ENCODE results near the gene USP22. TPM values are rescaled to one million over a fixed set of nuclear protein-coding genes. Genes with fewer than 3 reads are reported as not detected.
A peak's percentile ranks its signal among the peaks of the same experiment; 100 is the strongest.

USP22 gene
- total and polyA plus RNA-seq, 4 experiments from 2014 or later, result 14.4 to 140 (median 86.4) TPM

DNA sequence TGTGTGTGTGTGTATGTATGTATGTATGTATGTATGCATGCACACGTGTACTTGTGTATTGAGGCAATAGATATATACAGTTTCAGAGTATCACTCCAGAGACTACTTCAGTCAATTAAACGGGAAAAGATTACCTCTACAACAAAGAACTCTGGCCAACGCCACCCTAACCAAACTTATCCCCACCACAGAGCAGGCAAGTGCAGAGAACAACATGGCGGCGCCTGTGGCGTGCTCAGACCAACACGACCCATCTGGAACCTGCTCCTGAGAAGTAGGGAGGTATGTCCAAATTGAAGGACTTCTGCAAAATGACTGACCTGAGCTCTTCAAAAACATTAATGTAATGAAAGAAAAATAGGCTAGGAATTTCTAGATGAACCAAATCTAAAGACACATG lies 12.4 kb downstream of the USP22 start:
- no peaks in the 10 kb centered on the region for H3K9me3 ChIP-seq (ENCODE audit: control insufficient read depth in 1 of 2, low read length in 2 of 2)
- ChIA-PET POLR2A (ENCODE audit: partially characterized antibody) (interaction anchor here (0.9 kb wide), 1 partner anchor 13 kb away, joined by 3 read pairs; the partner anchor contains the start of gene USP22), CTCF (ENCODE audit: partially characterized antibody) (interaction anchor here (1.1 to 5.2 kb wide), 4 partner anchors 9 to 37 kb away, joined by 4 to 35 read pairs (median 4); partner anchors contain the start of gene USP22)
- Mint-ChIP-seq H3K4me1 (peaks cover 52 to 83% (median 66%) of the 10 kb centered on the region in 4 donors), H3K9me3 (no peaks in the 10 kb centered on the region), H3K4me3 (peak overlapping the region in 4 of 8 donors; percentile 3 to 44 (median 22)), H3K27me3 (no peaks in the 10 kb centered on the region), H3K36me3 (peaks cover 19 to 38% of the 10 kb centered on the region in 2 donors), H3K27ac (peak overlapping the region in 4 of 7 donors; percentile 4 to 76 (median 41))
- intact Hi-C loops (cut with micrococcal nuclease), result no loop called here
- H3K4me3 ChIP-seq (ENCODE audit: low read length in 2 of 2), result no peak overlapping the region
- no peaks in the 10 kb centered on the region for H3K27me3 ChIP-seq (ENCODE audit: insufficient read depth, low read length)
- peaks cover 15% of the 10 kb centered on the region for H3K36me3 ChIP-seq (ENCODE audit: insufficient read depth, low read length)
- peaks cover 67% of the 10 kb centered on the region for H3K4me1 ChIP-seq (ENCODE audit: insufficient read depth, low read length)
- DNase-seq, result no peak
- no peak overlapping the region for H3K27ac ChIP-seq (ENCODE audit: low read depth, low read length)

DNA sequence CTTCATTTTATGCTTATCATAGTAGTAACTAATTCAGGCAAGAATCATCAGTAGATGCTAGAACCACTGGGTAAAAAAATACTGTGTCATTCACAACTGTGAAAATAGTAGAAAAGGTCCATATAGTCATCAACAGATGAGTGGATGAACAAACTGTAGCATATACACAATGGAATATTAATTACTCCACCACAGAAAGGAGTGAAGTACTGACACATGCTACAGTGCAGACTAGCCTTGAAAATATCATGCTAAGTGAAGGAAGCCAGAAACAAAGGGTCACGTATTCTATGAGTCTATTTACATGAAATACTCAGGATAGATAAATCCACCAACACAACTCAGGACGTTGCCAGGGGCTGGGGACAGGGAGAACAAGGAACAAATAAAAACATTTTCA lies 13.3 kb downstream of the USP22 start:
- Mint-ChIP-seq H3K36me3 (peaks cover 21 to 44% of the 10 kb centered on the region in 2 donors), H3K27ac (peak overlapping the region in 5 of 7 donors; percentile 5 to 91 (median 68)), H3K27me3 (no peaks in the 10 kb centered on the region), H3K4me1 (peaks cover 49 to 81% (median 65%) of the 10 kb centered on the region in 4 donors), H3K9me3 (no peaks in the 10 kb centered on the region), H3K4me3 (peak overlapping the region in 5 of 8 donors; percentile 6 to 43 (median 26))
- CTCF ChIA-PET (ENCODE audit: partially characterized antibody), result no interaction called here
- Histone ChIP-seq H3K27me3 (ENCODE audit: insufficient read depth, low read length) (no peaks in the 10 kb centered on the region), H3K9me3 (ENCODE audit: control insufficient read depth in 1 of 2, low read length in 2 of 2) (no peaks in the 10 kb centered on the region), H3K4me3 (ENCODE audit: low read length in 2 of 2) (no peak overlapping the region), H3K36me3 (ENCODE audit: insufficient read depth, low read length) (peaks cover 15% of the 10 kb centered on the region), H3K4me1 (ENCODE audit: insufficient read depth, low read length) (peaks cover 67% of the 10 kb centered on the region), H3K27ac (ENCODE audit: low read depth, low read length) (no peak overlapping the region)
- DNase-seq, result no peak
- POLR2A ChIA-PET (ENCODE audit: partially characterized antibody), result no interaction called here
- intact Hi-C loops (cut with micrococcal nuclease), result no loop called here

- DNase-seq, result no peak
- Mint-ChIP-seq H3K9me3 (no peaks in the 10 kb centered on the region), H3K4me3 (peak overlapping the region in 4 of 8 donors; percentile 9 to 31 (median 24)), H3K27me3 (no peaks in the 10 kb centered on the region), H3K36me3 (peaks cover 25 to 46% of the 10 kb centered on the region in 2 donors), H3K27ac (peak overlapping the region in 6 of 7 donors; percentile 25 to 91 (median 60)), H3K4me1 (peaks cover 48 to 81% (median 65%) of the 10 kb centered on the region in 4 donors)
- ChIA-PET CTCF (ENCODE audit: partially characterized antibody) (interaction anchor here (2.1 kb wide), 1 partner anchor 14 kb away, joined by 8 read pairs; the partner anchor contains the start of gene USP22), POLR2A (ENCODE audit: partially characterized antibody) (no interaction called here)
- Histone ChIP-seq H3K27ac (ENCODE audit: low read depth, low read length) (no peak overlapping the region), H3K36me3 (ENCODE audit: insufficient read depth, low read length) (peaks cover 15% of the 10 kb centered on the region), H3K9me3 (ENCODE audit: control insufficient read depth in 1 of 2, low read length in 2 of 2) (no peaks in the 10 kb centered on the region), H3K4me1 (ENCODE audit: insufficient read depth, low read length) (peaks cover 66% of the 10 kb centered on the region), H3K4me3 (ENCODE audit: low read length in 2 of 2) (no peak overlapping the region), H3K27me3 (ENCODE audit: insufficient read depth, low read length) (no peaks in the 10 kb centered on the region)
- intact Hi-C loops (cut with micrococcal nuclease), result no loop called here
Measured at GRCh38 chr17:21029036-21029435, 13.8 kb downstream of the USP22 start.

DNA sequence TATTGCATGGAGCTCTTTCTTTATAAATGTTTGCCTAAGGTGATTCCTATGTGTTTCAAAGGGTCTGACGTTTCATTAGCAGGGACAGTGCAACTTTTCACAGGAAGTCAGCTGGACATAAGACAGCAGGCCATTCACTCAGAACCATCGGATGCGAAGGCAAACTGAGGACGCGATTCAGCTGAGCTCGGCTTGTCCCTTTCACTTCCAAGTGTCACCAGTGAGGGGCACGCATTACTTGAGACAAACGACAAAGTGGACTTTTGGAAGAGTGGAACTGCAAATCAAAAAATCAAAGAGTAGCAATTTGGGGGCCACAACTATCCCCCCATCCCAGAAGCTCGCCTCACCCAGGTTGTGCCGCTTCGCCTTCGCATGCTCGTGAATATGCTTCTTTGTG lies 14.6 kb downstream of the USP22 start:
- CTCF ChIA-PET (ENCODE audit: partially characterized antibody), result interaction anchor here (2.1 kb wide), 1 partner anchor 15 kb away, joined by 8 read pairs; the partner anchor contains the start of gene USP22
- H3K9me3 Mint-ChIP-seq, result no peaks in the 10 kb centered on the region
- Histone ChIP-seq H3K4me3 (ENCODE audit: low read length in 2 of 2) (no peak overlapping the region), H3K4me1 (ENCODE audit: insufficient read depth, low read length) (peaks cover 65% of the 10 kb centered on the region), H3K27me3 (ENCODE audit: insufficient read depth, low read length) (no peaks in the 10 kb centered on the region), H3K36me3 (ENCODE audit: insufficient read depth, low read length) (peaks cover 20% of the 10 kb centered on the region), H3K9me3 (ENCODE audit: control insufficient read depth in 1 of 2, low read length in 2 of 2) (no peaks in the 10 kb centered on the region), H3K27ac (ENCODE audit: low read depth, low read length) (no peak overlapping the region)
- peak overlapping the region in 4 of 7 donors; percentile 25 to 85 (median 46) for H3K27ac Mint-ChIP-seq
- intact Hi-C loops (cut with micrococcal nuclease), result no loop called here
- H3K4me1 Mint-ChIP-seq, result peaks cover 48 to 78% (median 65%) of the 10 kb centered on the region in 4 donors
- DNase-seq, result no peak
- POLR2A ChIA-PET (ENCODE audit: partially characterized antibody), result no interaction called here
- H3K4me3 Mint-ChIP-seq, result peak overlapping the region in 3 of 8 donors; percentile 13 to 50 (median 13)
- peaks cover 29 to 47% of the 10 kb centered on the region in 2 donors for H3K36me3 Mint-ChIP-seq
- no peaks in the 10 kb centered on the region for H3K27me3 Mint-ChIP-seq

DNA sequence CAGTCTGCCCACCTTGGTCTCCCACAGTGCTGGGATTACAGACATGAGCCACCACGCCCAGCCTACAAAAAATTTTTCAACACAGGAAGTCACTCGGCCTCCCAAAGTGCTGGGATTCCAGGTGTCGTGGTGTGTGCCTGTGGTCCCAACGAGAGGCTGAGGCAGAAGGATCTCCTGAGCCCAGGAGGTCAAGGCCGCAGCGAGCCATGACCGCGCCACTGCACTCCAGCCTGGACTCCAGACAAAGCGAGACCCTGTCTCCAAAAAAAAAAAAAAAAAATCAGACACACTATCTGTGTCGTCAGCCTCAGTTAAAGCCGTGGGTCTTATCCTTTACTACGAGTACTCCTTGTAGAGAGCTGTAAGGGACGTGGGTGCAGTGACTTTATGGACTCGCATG lies 15.8 kb downstream of the USP22 start:
- no peak overlapping the region for H3K27ac Mint-ChIP-seq
- Histone ChIP-seq H3K27ac (ENCODE audit: low read depth, low read length) (no peak overlapping the region), H3K36me3 (ENCODE audit: insufficient read depth, low read length) (peaks cover 20% of the 10 kb centered on the region), H3K9me3 (ENCODE audit: control insufficient read depth in 1 of 2, low read length in 2 of 2) (no peaks in the 10 kb centered on the region), H3K27me3 (ENCODE audit: insufficient read depth, low read length) (no peaks in the 10 kb centered on the region), H3K4me1 (ENCODE audit: insufficient read depth, low read length) (peaks cover 61% of the 10 kb centered on the region), H3K4me3 (ENCODE audit: low read length in 2 of 2) (no peak overlapping the region)
- DNase-seq, result no peak
- H3K9me3 Mint-ChIP-seq, result no peaks in the 10 kb centered on the region
- intact Hi-C loops (cut with micrococcal nuclease), result no loop called here
- H3K27me3 Mint-ChIP-seq, result no peaks in the 10 kb centered on the region
- H3K4me3 Mint-ChIP-seq, result no peak overlapping the region
- H3K36me3 Mint-ChIP-seq, result peaks cover 33 to 54% of the 10 kb centered on the region in 2 donors
- POLR2A ChIA-PET (ENCODE audit: partially characterized antibody), result no interaction called here
- H3K4me1 Mint-ChIP-seq, result peaks cover 48 to 75% (median 62%) of the 10 kb centered on the region in 4 donors
- CTCF ChIA-PET (ENCODE audit: partially characterized antibody), result interaction anchor here (1.1 to 2.1 kb wide), 2 partner anchors 16 to 17 kb away, joined by 5 to 8 read pairs; partner anchors contain the start of gene USP22

DNA sequence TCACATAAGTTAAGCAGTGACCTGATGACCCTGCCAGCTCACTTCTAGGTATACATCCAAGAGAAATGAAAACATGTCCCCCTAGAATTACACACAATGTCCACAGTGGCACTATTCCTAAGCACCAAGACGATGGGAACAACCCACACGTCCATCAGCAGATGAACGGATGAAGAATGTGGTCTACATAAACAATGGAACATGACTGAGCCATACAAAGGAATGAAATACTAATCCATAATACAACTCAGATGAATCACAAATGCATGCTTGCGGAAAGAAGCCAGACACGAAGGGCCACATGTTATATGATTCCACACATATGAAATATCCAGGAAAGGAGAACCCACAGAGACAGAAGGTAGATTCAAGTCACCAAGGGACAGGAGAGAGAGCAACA lies 17.4 kb downstream of the USP22 start:
- Histone ChIP-seq H3K27ac (ENCODE audit: low read depth, low read length) (no peak overlapping the region), H3K4me1 (ENCODE audit: insufficient read depth, low read length) (peaks cover 45% of the 10 kb centered on the region), H3K4me3 (ENCODE audit: low read length in 2 of 2) (no peak overlapping the region)

GRCh38 chr17:21024024-21024423 lies 18.8 kb downstream of the USP22 start:
- Histone ChIP-seq H3K36me3 (ENCODE audit: insufficient read depth, low read length) (peaks cover 48% of the 10 kb centered on the region), H3K4me1 (ENCODE audit: insufficient read depth, low read length) (peaks cover 31% of the 10 kb centered on the region), H3K9me3 (ENCODE audit: control insufficient read depth in 1 of 2, low read length in 2 of 2) (no peaks in the 10 kb centered on the region), H3K27me3 (ENCODE audit: insufficient read depth, low read length) (no peaks in the 10 kb centered on the region), H3K27ac (ENCODE audit: low read depth, low read length) (no peak overlapping the region), H3K4me3 (ENCODE audit: low read length in 2 of 2) (no peak overlapping the region)
- ChIA-PET CTCF (ENCODE audit: partially characterized antibody) (interaction anchor here (1.1 to 3.0 kb wide), 3 partner anchors 13 to 20 kb away, joined by 4 to 19 read pairs (median 4); partner anchors contain the start of gene USP22), POLR2A (ENCODE audit: partially characterized antibody) (no interaction called here)
- no peak for DNase-seq
- intact Hi-C loops (cut with micrococcal nuclease), result no loop called here
- Mint-ChIP-seq H3K4me3 (peak overlapping the region in 5 of 8 donors; percentile 20 to 55 (median 28)), H3K27me3 (no peaks in the 10 kb centered on the region), H3K9me3 (peaks cover 0 to 2% (median 0%) of the 10 kb centered on the region in 8 donors), H3K27ac (peak overlapping the region; percentile 3 to 75 (median 61)), H3K4me1 (peaks cover 33 to 60% (median 47%) of the 10 kb centered on the region in 4 donors), H3K36me3 (peaks cover 51 to 74% of the 10 kb centered on the region in 2 donors)

More for the DNA sequence above, 17.4 kb downstream of the USP22 start:
- no peaks in the 10 kb centered on the region for H3K9me3 Mint-ChIP-seq
- CTCF ChIA-PET (ENCODE audit: partially characterized antibody), result interaction anchor here (0.9 to 3.0 kb wide), 3 partner anchors 13 to 488 kb away, joined by 3 to 19 read pairs (median 3); partner anchors contain the start of gene USP22
- Histone ChIP-seq H3K27me3 (ENCODE audit: insufficient read depth, low read length) (no peaks in the 10 kb centered on the region), H3K36me3 (ENCODE audit: insufficient read depth, low read length) (peaks cover 34% of the 10 kb centered on the region), H3K9me3 (ENCODE audit: control insufficient read depth in 1 of 2, low read length in 2 of 2) (no peaks in the 10 kb centered on the region)
- DNase-seq, result no peak
- H3K4me3 Mint-ChIP-seq, result peak overlapping the region in 2 of 8 donors; percentile 5 to 13
- POLR2A ChIA-PET (ENCODE audit: partially characterized antibody), result no interaction called here
- peaks cover 40 to 67% of the 10 kb centered on the region in 2 donors for H3K36me3 Mint-ChIP-seq
- H3K27ac Mint-ChIP-seq, result peak overlapping the region in 3 of 7 donors; percentile 9 to 61 (median 18)
- no peaks in the 10 kb centered on the region for H3K27me3 Mint-ChIP-seq
- peaks cover 44 to 71% (median 57%) of the 10 kb centered on the region in 4 donors for H3K4me1 Mint-ChIP-seq
- intact Hi-C loops (cut with micrococcal nuclease), result no loop called here
